ENCODE results near the gene PID1.

PID1 gene

DNA sequence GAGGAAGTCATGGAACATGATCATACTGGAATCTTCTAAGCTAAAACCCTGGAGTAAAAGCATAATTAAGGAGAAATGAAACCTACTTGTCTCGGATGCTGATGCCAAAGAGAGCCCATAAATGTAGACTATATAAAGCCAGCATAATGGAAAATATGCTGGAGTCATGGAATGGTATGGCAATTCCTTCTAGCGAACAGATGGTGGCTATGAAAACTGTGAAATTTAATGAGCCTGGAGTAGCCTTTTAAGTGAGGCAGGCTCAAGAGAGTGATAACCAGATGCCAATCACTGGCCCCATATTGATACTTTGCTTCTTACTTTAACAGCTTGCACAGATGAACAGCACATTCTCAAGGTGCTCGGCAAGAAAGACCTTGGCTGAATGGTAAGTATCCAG is 206.3 kb downstream of the PID1 start:
- no peak for DNase-seq
- no peaks in the 10 kb centered on the region for H3K27me3 ChIP-seq (replicated peaks; ENCODE audit: insufficient read depth, low read length)
- H3K27ac ChIP-seq (ENCODE audit: low read length), result no peak overlapping the region
- H3K79me2 ChIP-seq (ENCODE audit: low read length), result no peaks in the 10 kb centered on the region
- no peak overlapping the region for H3K4me2 ChIP-seq (ENCODE audit: low read depth, low read length)
- H4K20me1 ChIP-seq (ENCODE audit: insufficient read depth, low read length), result no peaks in the 10 kb centered on the region
- H3K4me1 ChIP-seq (ENCODE audit: low read length), result no peaks in the 10 kb centered on the region
- no peak overlapping the region for H2AFZ ChIP-seq (ENCODE audit: low read length)
- no peak overlapping the region for H3K9ac ChIP-seq (ENCODE audit: low read length)
- no peak overlapping the region for H3K4me3 ChIP-seq (ENCODE audit: low read length)
- H3K9me2 ChIP-seq (replicated peaks; ENCODE audit: insufficient read depth, low read length), result no peaks in the 10 kb centered on the region
- H3K9me3 ChIP-seq (replicated peaks; ENCODE audit: insufficient read depth, low read length), result no peaks in the 10 kb centered on the region
- H3F3A ChIP-seq (ENCODE audit: insufficient read depth, low read length), result no peaks in the 10 kb centered on the region
- TF ChIP-seq, protein P1, sequence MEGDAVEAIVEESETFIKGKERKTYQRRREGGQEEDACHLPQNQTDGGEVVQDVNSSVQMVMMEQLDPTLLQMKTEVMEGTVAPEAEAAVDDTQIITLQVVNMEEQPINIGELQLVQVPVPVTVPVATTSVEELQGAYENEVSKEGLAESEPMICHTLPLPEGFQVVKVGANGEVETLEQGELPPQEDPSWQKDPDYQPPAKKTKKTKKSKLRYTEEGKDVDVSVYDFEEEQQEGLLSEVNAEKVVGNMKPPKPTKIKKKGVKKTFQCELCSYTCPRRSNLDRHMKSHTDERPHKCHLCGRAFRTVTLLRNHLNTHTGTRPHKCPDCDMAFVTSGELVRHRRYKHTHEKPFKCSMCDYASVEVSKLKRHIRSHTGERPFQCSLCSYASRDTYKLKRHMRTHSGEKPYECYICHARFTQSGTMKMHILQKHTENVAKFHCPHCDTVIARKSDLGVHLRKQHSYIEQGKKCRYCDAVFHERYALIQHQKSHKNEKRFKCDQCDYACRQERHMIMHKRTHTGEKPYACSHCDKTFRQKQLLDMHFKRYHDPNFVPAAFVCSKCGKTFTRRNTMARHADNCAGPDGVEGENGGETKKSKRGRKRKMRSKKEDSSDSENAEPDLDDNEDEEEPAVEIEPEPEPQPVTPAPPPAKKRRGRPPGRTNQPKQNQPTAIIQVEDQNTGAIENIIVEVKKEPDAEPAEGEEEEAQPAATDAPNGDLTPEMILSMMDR (IDR thresholded peaks at IDR 0.05; ENCODE audit: low read length), result no peak
- TF ChIP-seq EZH2 (optimal IDR thresholded peaks at IDR 0.05; ENCODE audit: low read depth, low read length), result no peak
- no peak for TF ChIP-seq EZH2phosphoT487 (IDR thresholded peaks at IDR 0.05; ENCODE audit: low read length)
- H3K36me3 ChIP-seq (replicated peaks; ENCODE audit: insufficient read depth, low read length), result no peaks in the 10 kb centered on the region

DNA sequence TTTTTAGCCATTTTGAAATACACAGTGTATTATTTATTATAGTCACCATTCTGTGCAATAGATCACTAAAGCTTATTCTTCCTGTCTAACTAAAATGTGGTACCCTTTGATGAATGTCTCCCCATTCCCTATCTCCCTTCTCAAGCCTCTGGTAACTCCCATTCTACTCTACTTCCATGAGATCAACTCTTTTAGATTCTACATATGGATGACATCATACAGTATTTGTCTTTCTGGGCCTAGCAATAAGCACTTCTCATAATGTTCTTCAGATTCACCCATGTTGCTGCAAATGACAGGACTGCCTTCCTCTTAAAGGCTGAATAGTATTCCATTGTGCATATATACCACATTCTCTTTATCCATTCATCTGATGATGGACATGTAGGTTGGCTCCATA is 210.9 kb downstream of the PID1 start:
- H3K27ac ChIP-seq (ENCODE audit: low read length), result no peak overlapping the region
- no peaks in the 10 kb centered on the region for H3K27me3 ChIP-seq (replicated peaks; ENCODE audit: insufficient read depth, low read length)
- no peaks in the 10 kb centered on the region for H3K4me1 ChIP-seq (ENCODE audit: low read length)
- H3K9me3 ChIP-seq (replicated peaks; ENCODE audit: insufficient read depth, low read length), result no peaks in the 10 kb centered on the region
- H3K9me2 ChIP-seq (replicated peaks; ENCODE audit: insufficient read depth, low read length), result no peaks in the 10 kb centered on the region
- no peak overlapping the region for H2AFZ ChIP-seq (ENCODE audit: low read length)
- no peak for DNase-seq
- H3K79me2 ChIP-seq (ENCODE audit: low read length), result no peaks in the 10 kb centered on the region
- no peaks in the 10 kb centered on the region for H4K20me1 ChIP-seq (ENCODE audit: insufficient read depth, low read length)
- H3K4me2 ChIP-seq (ENCODE audit: low read depth, low read length), result no peak overlapping the region
- no peaks in the 10 kb centered on the region for H3F3A ChIP-seq (ENCODE audit: insufficient read depth, low read length)
- H3K4me3 ChIP-seq (ENCODE audit: low read length), result no peak overlapping the region
- no peaks in the 10 kb centered on the region for H3K36me3 ChIP-seq (replicated peaks; ENCODE audit: insufficient read depth, low read length)
- no peak overlapping the region for H3K9ac ChIP-seq (ENCODE audit: low read length)
- TF ChIP-seq, protein P1 (IDR thresholded peaks at IDR 0.05; ENCODE audit: low read length), result no peak
- no peak for TF ChIP-seq EZH2 (optimal IDR thresholded peaks at IDR 0.05; ENCODE audit: low read depth, low read length)
- TF ChIP-seq EZH2phosphoT487 (IDR thresholded peaks at IDR 0.05; ENCODE audit: low read length), result no peak

DNA sequence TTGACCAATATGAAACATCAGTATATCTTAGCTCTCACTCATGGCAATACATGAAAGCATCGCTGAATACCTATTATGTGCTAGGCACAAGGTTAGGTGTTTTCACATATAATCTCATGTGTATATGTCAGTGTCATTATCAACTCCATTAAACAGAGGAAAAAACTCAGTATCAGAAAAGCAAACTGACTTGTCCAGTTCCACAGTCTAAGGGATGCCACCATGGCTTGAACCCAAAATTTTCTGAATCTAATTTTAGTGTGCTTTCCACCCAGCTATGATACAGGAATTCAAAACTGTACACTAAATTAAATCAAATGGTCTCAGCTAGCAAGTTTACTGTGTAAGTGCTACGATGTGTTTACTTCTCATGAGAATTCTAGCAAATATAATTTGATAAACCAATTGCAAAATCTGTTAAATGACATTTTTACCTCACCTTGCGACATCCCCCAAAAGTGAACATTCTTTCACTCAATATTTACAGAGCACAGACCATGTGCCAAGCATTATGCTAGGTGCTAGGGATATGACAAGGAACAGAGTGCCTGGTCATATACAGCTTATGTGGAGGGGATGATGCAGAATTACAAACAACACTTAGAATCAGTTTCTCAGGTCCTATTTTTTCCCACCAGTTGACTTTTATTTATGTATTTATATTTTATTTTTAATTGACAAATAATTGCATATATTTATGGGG is 211.6 kb downstream of the PID1 start:
- no peak for DNase-seq
- Histone ChIP-seq H3F3A (ENCODE audit: insufficient read depth, low read length) (no peaks in the 10 kb centered on the region), H3K27me3 (replicated peaks; ENCODE audit: insufficient read depth, low read length) (no peaks in the 10 kb centered on the region), H3K4me1 (ENCODE audit: low read length) (no peaks in the 10 kb centered on the region), H3K4me3 (ENCODE audit: low read length) (no peak overlapping the region), H4K20me1 (ENCODE audit: insufficient read depth, low read length) (no peaks in the 10 kb centered on the region), H3K4me2 (ENCODE audit: low read depth, low read length) (no peak overlapping the region), H3K9me3 (replicated peaks; ENCODE audit: insufficient read depth, low read length) (no peaks in the 10 kb centered on the region), H3K27ac (ENCODE audit: low read length) (no peak overlapping the region), H3K9ac (ENCODE audit: low read length) (no peak overlapping the region), H2AFZ (ENCODE audit: low read length) (no peak overlapping the region), H3K9me2 (replicated peaks; ENCODE audit: insufficient read depth, low read length) (no peaks in the 10 kb centered on the region), H3K79me2 (ENCODE audit: low read length) (no peaks in the 10 kb centered on the region), H3K36me3 (replicated peaks; ENCODE audit: insufficient read depth, low read length) (no peaks in the 10 kb centered on the region)
- TF ChIP-seq EZH2 (optimal IDR thresholded peaks at IDR 0.05; ENCODE audit: low read depth, low read length) (no peak), EZH2phosphoT487 (IDR thresholded peaks at IDR 0.05; ENCODE audit: low read length) (no peak)
- TF ChIP-seq, protein P1 (IDR thresholded peaks at IDR 0.05; ENCODE audit: low read length), result no peak
